SK-N-SH (cell line): ENCODE data around the gene TXNRD2. TPM values are rescaled to one million over a fixed set of nuclear protein-coding genes. Genes with fewer than 3 reads are reported as not detected.

ENCODE experiments used
- CTCF ChIA-PET: fragments of 300-600, 350-600 bp; formaldehyde crosslinking; extraction: SDS; loops from one replicate; lab custom pipeline; 2021; lab: Yijun Ruan, JAX
- POLR2A ChIA-PET: fragments of 350-600 bp; sonication (Branson Sonifier 250); formaldehyde crosslinking; extraction: SDS; loops from one replicate; lab custom pipeline; 2020; ENCODE audit warnings: antibody characterized with exemption, inconsistent platforms; lab: Yijun Ruan, JAX
- DNase-seq: peaks from one replicate; pipeline ENCODE4 v3.0.0; 2012
- H2AFZ ChIP-seq: fragments of 200-600 bp; sonication (generic); 2 replicates; pipeline ENCODE4 v1.8.1; 2016; ENCODE audit warnings: antibody characterized with exemption, mild to moderate bottlenecking, low read depth
- H3F3A ChIP-seq: fragments of 200-600 bp; sonication (generic); replicated peaks from 2 replicates; pipeline ENCODE3; 2016; ENCODE audit warnings: antibody characterized with exemption, mild to moderate bottlenecking; ENCODE audit not compliant: insufficient read depth
- H3K27ac ChIP-seq, 2 experiments: fragments of 200-500 bp in 1 of 2; fragments of 200-600 bp in 1 of 2; sonication (Bioruptor generic) in 1 of 2; sonication (generic), shearing (Covaris generic) in 1 of 2; 2 replicates each; pipeline versions ENCODE4 v1.5.1 to v1.6.1; 2014 to 2016; ENCODE audit warnings: low read depth in 2 of 2, inconsistent platforms in 1 of 2, low read length in 1 of 2, mild to moderate bottlenecking in 1 of 2, mixed read lengths in 1 of 2
- H3K27me3 ChIP-seq: fragments of 200-600 bp; sonication (generic), shearing (Covaris generic); 2 replicates; pipeline ENCODE4 v1.6.1; 2016; ENCODE audit warnings: mixed run types; ENCODE audit not compliant: insufficient read depth
- H3K36me3 ChIP-seq, 2 experiments: fragments of 200-500 bp in 1 of 2; fragments of 200-600 bp in 1 of 2; sonication (Bioruptor generic) in 1 of 2; sonication (generic) in 1 of 2; replicated peaks in 1 of 2; 2 replicates each; pipeline versions ENCODE3 to v1.5.1; 2014 to 2016; ENCODE audit warnings: low read length in 1 of 2, mild to moderate bottlenecking in 1 of 2; ENCODE audit not compliant: insufficient read depth in 2 of 2, control insufficient read depth in 1 of 2
- H3K4me1 ChIP-seq, 2 experiments: fragments of 200-500 bp in 1 of 2; fragments of 200-600 bp in 1 of 2; sonication (Bioruptor generic) in 1 of 2; sonication (generic), shearing (Covaris generic) in 1 of 2; 2 replicates each; pipeline versions ENCODE4 v1.5.1 to v1.6.1; 2014 to 2016; ENCODE audit warnings: low read depth in 1 of 2, low read length in 1 of 2, mixed run types in 1 of 2; ENCODE audit not compliant: insufficient read depth in 2 of 2, control insufficient read depth in 1 of 2
- H3K4me2 ChIP-seq: fragments of 200-600 bp; sonication (generic), shearing (Covaris generic); 2 replicates; pipeline ENCODE4 v1.6.1; 2017; ENCODE audit warnings: mixed run types
- H3K4me3 ChIP-seq, 2 experiments: fragments of 200-500 bp in 1 of 2; fragments of 200-600 bp in 1 of 2; sonication (Bioruptor generic) in 1 of 2; sonication (generic), shearing (Covaris generic) in 1 of 2; 2 replicates each; pipeline versions ENCODE4 v1.5.1 to v1.8.1; 2014 to 2016; ENCODE audit warnings: low read depth in 2 of 2, inconsistent platforms in 1 of 2, low read length in 1 of 2, mild to moderate bottlenecking in 1 of 2, mixed read lengths in 1 of 2, moderate library complexity in 1 of 2
- H3K79me2 ChIP-seq: fragments of 200-600 bp; sonication (generic); 2 replicates; pipeline ENCODE4 v1.8.1; 2017; ENCODE audit warnings: mild to moderate bottlenecking; ENCODE audit not compliant: insufficient read depth
- H3K9ac ChIP-seq: fragments of 200-600 bp; sonication (generic); 2 replicates; pipeline ENCODE4 v1.6.1; 2017; ENCODE audit warnings: mixed run types
- H3K9me2 ChIP-seq: fragments of 200-600 bp; sonication (generic); 2 replicates; pipeline ENCODE4 v1.6.1; 2017; ENCODE audit warnings: mixed run types
- H3K9me3 ChIP-seq: fragments of 200-600 bp; sonication (generic); 2 replicates; pipeline ENCODE4 v1.6.1; 2017; ENCODE audit warnings: mixed run types, mild to moderate bottlenecking, moderate library complexity
- H4K20me1 ChIP-seq: fragments of 200-600 bp; sonication (generic); 2 replicates; pipeline ENCODE4 v1.6.1; 2017; ENCODE audit warnings: mild to moderate bottlenecking, mixed run types; ENCODE audit not compliant: insufficient read depth
- ELF1 ChIP-seq: IDR thresholded peaks from 2 replicates; pipeline ENCODE4 v1.4.0; 2012
- GABPA ChIP-seq: IDR thresholded peaks from 2 replicates; pipeline ENCODE4 v1.4.0; 2012; ENCODE audit warnings: low read depth, mild to moderate bottlenecking
- GATA2 ChIP-seq: sonication (generic); formaldehyde crosslinking; IDR thresholded peaks from 2 replicates; pipeline ENCODE4 v1.5.0; 2020; ENCODE audit warnings: mild to moderate bottlenecking, missing genetic modification reagents
- MEF2A ChIP-seq: IDR thresholded peaks from 2 replicates; pipeline ENCODE4 v1.4.0; 2012; ENCODE audit warnings: low read depth, borderline replicate concordance
- RAD21 ChIP-seq: IDR thresholded peaks from 2 replicates; pipeline ENCODE4 v1.6.1; 2012; ENCODE audit warnings: mild to moderate bottlenecking, low read length
- RCOR1 ChIP-seq: fragments of 150-350 bp; IDR thresholded peaks from 2 replicates; pipeline ENCODE4 v1.6.1; 2017; ENCODE audit warnings: antibody characterized with exemption, low read length
- REST ChIP-seq: IDR thresholded peaks from 2 replicates; pipeline ENCODE4 v1.6.1; 2012; ENCODE audit warnings: mild to moderate bottlenecking, low read depth, low read length, moderate library complexity
- RFX5 ChIP-seq: IDR thresholded peaks from 2 replicates; pipeline ENCODE4 v1.6.1; 2012; ENCODE audit warnings: mild to moderate bottlenecking, improper control_type of control experiment, low read length
- RXRA ChIP-seq: IDR thresholded peaks from 2 replicates; pipeline ENCODE4 v1.4.0; 2012; ENCODE audit warnings: low read depth, mild to moderate bottlenecking, borderline replicate concordance
- SMC3 ChIP-seq: IDR thresholded peaks from 2 replicates; pipeline ENCODE4 v1.6.1; 2012; ENCODE audit warnings: low read depth, low read length, improper control_type of control experiment
- TEAD4 ChIP-seq: IDR thresholded peaks from 2 replicates; pipeline ENCODE4 v1.4.0; 2012; ENCODE audit warnings: mild to moderate bottlenecking, borderline replicate concordance; ENCODE audit not compliant: insufficient read depth
- WGBS: methylation state at CpG from one replicate; pipeline ENCODE4 v1.1.6; 2017; ENCODE audit warnings: low lambda C conversion rate; 5-methylcytosine and 5-hydroxymethylcytosine counted together
- polyA plus RNA-seq, 3 experiments: library from polyadenylated mRNA; depleted of rRNA; stranded (reverse); fragments of >200 nt; gene quantifications; 2 replicates each; pipeline ENCODE4 v1.2.3, GENCODE V29; 2012
- TF ChIP-seq, protein P1 (sequence below): IDR thresholded peaks from 2 replicates; pipeline ENCODE4 v1.4.0; 2012; ENCODE audit warnings: low read depth
- TF ChIP-seq, protein P2 (sequence below): fragments of 200-600 bp; sonication (generic); IDR thresholded peaks from 2 replicates; pipeline ENCODE4 v1.6.1; 2017; ENCODE audit warnings: antibody characterized with exemption, mild to moderate bottlenecking, moderate library complexity

Gene TXNRD2
- polyA plus RNA-seq, 1 of the 3 experiments (the other 2 are of a cell fraction) = 34.7 TPM

GRCh38 chr22:19888131-19888746 is 53.4 kb downstream of the TXNRD2 start:
- H3K36me3 ChIP-seq = no peaks in the 10 kb centered on the region
- no peak for DNase-seq
- no peaks in the 10 kb centered on the region for H3K27me3 ChIP-seq
- no peaks in the 10 kb centered on the region for H3K9me3 ChIP-seq
- TF ChIP-seq, protein P1, sequence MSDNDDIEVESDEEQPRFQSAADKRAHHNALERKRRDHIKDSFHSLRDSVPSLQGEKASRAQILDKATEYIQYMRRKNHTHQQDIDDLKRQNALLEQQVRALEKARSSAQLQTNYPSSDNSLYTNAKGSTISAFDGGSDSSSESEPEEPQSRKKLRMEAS = no peak
- TF ChIP-seq SMC3 (no peak), RFX5 (no peak), TEAD4 (no peak), ELF1 (no peak), GATA2 (CRISPR knock-in tag) (no peak), REST (no peak)
- ChIA-PET CTCF (interaction anchor here (0.9 to 2.5 kb wide), 3 partner anchors 8 to 158 kb away, joined by 3 to 25 read pairs (median 5); no protein-coding TSS in a partner anchor), POLR2A (no interaction called here)
- no peak overlapping the region for H3K4me2 ChIP-seq
- H3K9ac ChIP-seq = no peak overlapping the region
- no peaks in the 10 kb centered on the region for H3K79me2 ChIP-seq
- no peak overlapping the region for H2AFZ ChIP-seq
- peaks cover 8% of the 10 kb centered on the region for H3F3A ChIP-seq
- H3K9me2 ChIP-seq = no peaks in the 10 kb centered on the region
- no peak overlapping the region for H3K27ac ChIP-seq
- peaks cover 43 to 45% of the 10 kb centered on the region in 2 experiments for H3K4me1 ChIP-seq
- WGBS = 94% methylated on average over 11 of the region's 17 CpGs
- no peaks in the 10 kb centered on the region for H4K20me1 ChIP-seq
- no peak overlapping the region for H3K4me3 ChIP-seq

- Histone ChIP-seq H3K4me2 (no peak overlapping the region), H3K4me1 (peaks cover 39 to 41% of the 10 kb centered on the region in 2 experiments)
- WGBS = 80% methylated on average over 5 of the region's 16 CpGs
Measured at GRCh38 chr22:19887256-19887985, 54.2 kb downstream of the TXNRD2 start.

More at GRCh38 chr22:19887256-19887985, 54.2 kb downstream of the TXNRD2 start:
- H3K36me3 ChIP-seq = no peaks in the 10 kb centered on the region
- H3K9me2 ChIP-seq = no peaks in the 10 kb centered on the region
- no peaks in the 10 kb centered on the region for H3K9me3 ChIP-seq
- H3K79me2 ChIP-seq = no peaks in the 10 kb centered on the region
- no peaks in the 10 kb centered on the region for H3K27me3 ChIP-seq
- ChIA-PET CTCF (interaction anchor here (0.6 to 2.5 kb wide), 6 partner anchors 9 to 157 kb away, joined by 3 to 25 read pairs (median 3); no protein-coding TSS in a partner anchor), POLR2A (no interaction called here)
- no peaks in the 10 kb centered on the region for H4K20me1 ChIP-seq
- no peak overlapping the region for H3K4me3 ChIP-seq
- no peak overlapping the region for H3K9ac ChIP-seq
- TF ChIP-seq RXRA = no peak
- TF ChIP-seq RAD21 = no peak
- TF ChIP-seq, protein P2, sequence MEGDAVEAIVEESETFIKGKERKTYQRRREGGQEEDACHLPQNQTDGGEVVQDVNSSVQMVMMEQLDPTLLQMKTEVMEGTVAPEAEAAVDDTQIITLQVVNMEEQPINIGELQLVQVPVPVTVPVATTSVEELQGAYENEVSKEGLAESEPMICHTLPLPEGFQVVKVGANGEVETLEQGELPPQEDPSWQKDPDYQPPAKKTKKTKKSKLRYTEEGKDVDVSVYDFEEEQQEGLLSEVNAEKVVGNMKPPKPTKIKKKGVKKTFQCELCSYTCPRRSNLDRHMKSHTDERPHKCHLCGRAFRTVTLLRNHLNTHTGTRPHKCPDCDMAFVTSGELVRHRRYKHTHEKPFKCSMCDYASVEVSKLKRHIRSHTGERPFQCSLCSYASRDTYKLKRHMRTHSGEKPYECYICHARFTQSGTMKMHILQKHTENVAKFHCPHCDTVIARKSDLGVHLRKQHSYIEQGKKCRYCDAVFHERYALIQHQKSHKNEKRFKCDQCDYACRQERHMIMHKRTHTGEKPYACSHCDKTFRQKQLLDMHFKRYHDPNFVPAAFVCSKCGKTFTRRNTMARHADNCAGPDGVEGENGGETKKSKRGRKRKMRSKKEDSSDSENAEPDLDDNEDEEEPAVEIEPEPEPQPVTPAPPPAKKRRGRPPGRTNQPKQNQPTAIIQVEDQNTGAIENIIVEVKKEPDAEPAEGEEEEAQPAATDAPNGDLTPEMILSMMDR = no peak
- no peak for TF ChIP-seq MEF2A
- TF ChIP-seq GABPA = no peak
- TF ChIP-seq RCOR1 = no peak
- H3K27ac ChIP-seq = no peak overlapping the region
- H3F3A ChIP-seq = peaks cover 4% of the 10 kb centered on the region
- no peak for DNase-seq
- H2AFZ ChIP-seq = no peak overlapping the region
